IMR-90 (cell line): Measurements from ENCODE around the gene TUB. TPM values are rescaled to one million over a fixed set of nuclear protein-coding genes. Genes with fewer than 3 reads are reported as not detected.

Source experiments
- ATAC-seq: fragments of 200-7000 bp; cut with Tn5 transposase; 2 replicates; pipeline ENCODE4 v1.9.1; 2020; ENCODE audit warnings: low read depth, mild to moderate bottlenecking, moderate library complexity
- BruUV-seq: library from RNA; stranded (reverse); fragments of 400-500 nt; replicated peaks from 2 replicates; lab custom pipeline; 2021; lab: Mats Ljungman, UMichigan
- CTCF ChIA-PET: fragments of 300-600 bp; formaldehyde crosslinking; extraction: SDS; loops from one replicate; lab custom pipeline; 2021; ENCODE audit warnings: antibody characterized with exemption; lab: Yijun Ruan, JAX
- POLR2A ChIA-PET: fragments of 300-600 bp; sonication (Branson Sonifier 250); formaldehyde crosslinking; loops from one replicate; lab custom pipeline; 2022; ENCODE audit warnings: antibody characterized with exemption; ENCODE audit not compliant: unreplicated experiment; lab: Charles Lee
- DNase-seq: peaks from one replicate; pipeline ENCODE4 v3.0.0; 2013
- H2AFZ ChIP-seq: replicated peaks from 2 replicates; pipeline ENCODE3; 2013; ENCODE audit warnings: low read length, mild to moderate bottlenecking; ENCODE audit not compliant: poor library complexity
- H2AK5ac ChIP-seq: 2 replicates; pipeline ENCODE4 v1.6.1; 2013; ENCODE audit warnings: low read depth, low read length, inconsistent platforms
- H2AK9ac ChIP-seq: replicated peaks from 2 replicates; pipeline ENCODE3; 2013; ENCODE audit warnings: mild to moderate bottlenecking, low read depth, low read length, moderate library complexity; ENCODE audit not compliant: poor library complexity
- H2BK120ac ChIP-seq: 2 replicates; pipeline ENCODE4 v1.6.1; 2013; ENCODE audit warnings: low read depth, low read length, inconsistent platforms
- H2BK15ac ChIP-seq: 3 replicates; pipeline ENCODE4 v1.6.1; 2013; ENCODE audit warnings: low read depth, low read length, inconsistent platforms
- H2BK20ac ChIP-seq: 2 replicates; pipeline ENCODE4 v1.6.1; 2013; ENCODE audit warnings: low read depth, mild to moderate bottlenecking, inconsistent platforms, low read length, moderate library complexity
- H2BK5ac ChIP-seq: 2 replicates; pipeline ENCODE4 v1.6.1; 2013; ENCODE audit warnings: mild to moderate bottlenecking, low read depth, low read length, inconsistent platforms; ENCODE audit not compliant: poor library complexity, severe bottlenecking
- H3K14ac ChIP-seq: replicated peaks from 2 replicates; pipeline ENCODE4 v1.6.1; 2013; ENCODE audit warnings: low read depth, low read length, inconsistent platforms
- H3K18ac ChIP-seq: 2 replicates; pipeline ENCODE4 v1.6.1; 2013; ENCODE audit warnings: low read depth, low read length, control low read depth
- H3K23ac ChIP-seq: 2 replicates; pipeline ENCODE4 v1.6.1; 2013; ENCODE audit warnings: low read depth, low read length, inconsistent platforms
- H3K27ac ChIP-seq: 2 replicates; pipeline ENCODE4 v1.5.1; 2013; ENCODE audit warnings: mild to moderate bottlenecking, control low read depth, low read length; ENCODE audit not compliant: insufficient read depth
- H3K27me3 ChIP-seq: 2 replicates; pipeline ENCODE4 v1.6.1; 2013; ENCODE audit warnings: low read length; ENCODE audit not compliant: control insufficient read depth, insufficient read depth
- H3K36me3 ChIP-seq: 2 replicates; pipeline ENCODE4 v1.6.1; 2013; ENCODE audit warnings: low read length, mixed read lengths; ENCODE audit not compliant: control insufficient read depth, insufficient read depth
- H3K4ac ChIP-seq: 2 replicates; pipeline ENCODE4 v1.6.1; 2013; ENCODE audit warnings: low read depth, low read length, inconsistent platforms
- H3K4me1 ChIP-seq: 2 replicates; pipeline ENCODE4 v1.6.1; 2013; ENCODE audit warnings: low read length, mixed read lengths; ENCODE audit not compliant: control insufficient read depth, insufficient read depth
- H3K4me2 ChIP-seq: 2 replicates; pipeline ENCODE4 v1.6.1; 2013; ENCODE audit warnings: low read depth, mild to moderate bottlenecking, control low read depth, low read length, moderate library complexity
- H3K4me3 ChIP-seq: 2 replicates; pipeline ENCODE4 v1.5.1; 2013; ENCODE audit warnings: low read depth, mild to moderate bottlenecking, control low read depth, low read length, moderate library complexity; ENCODE audit not compliant: insufficient read depth
- H3K56ac ChIP-seq: 2 replicates; pipeline ENCODE4 v1.6.1; 2013; ENCODE audit warnings: low read length, inconsistent platforms; ENCODE audit not compliant: insufficient read depth; ENCODE audit errors: extremely low read depth
- H3K79me1 ChIP-seq, 2 experiments: 2 replicates each; pipeline ENCODE4 v1.6.1; 2013; ENCODE audit warnings: low read length in 2 of 2, inconsistent platforms in 1 of 2, low read depth in 1 of 2
- H3K9ac ChIP-seq: 2 replicates; pipeline ENCODE4 v1.6.1; 2013; ENCODE audit warnings: low read depth, low read length, control low read depth
- H3K9me1 ChIP-seq: 2 replicates; pipeline ENCODE4 v1.6.1; 2013; ENCODE audit warnings: low read length, inconsistent platforms; ENCODE audit not compliant: insufficient read depth
- H3K9me3 ChIP-seq: 2 replicates; pipeline ENCODE4 v1.6.1; 2013; ENCODE audit warnings: low read length; ENCODE audit not compliant: control insufficient read depth, insufficient read depth
- H4K20me1 ChIP-seq: 2 replicates; pipeline ENCODE4 v1.6.1; 2013; ENCODE audit warnings: low read length, inconsistent platforms; ENCODE audit not compliant: insufficient read depth
- H4K5ac ChIP-seq: 2 replicates; pipeline ENCODE4 v1.6.1; 2013; ENCODE audit warnings: mild to moderate bottlenecking, low read depth, low read length, control low read depth
- H4K8ac ChIP-seq, 2 experiments: 2 replicates each; pipeline ENCODE4 v1.6.1; 2013; ENCODE audit warnings: low read depth in 2 of 2, low read length in 2 of 2, control low read depth in 1 of 2, inconsistent platforms in 1 of 2
- H4K91ac ChIP-seq: 2 replicates; pipeline ENCODE4 v1.6.1; 2013; ENCODE audit warnings: low read depth, low read length, inconsistent platforms; ENCODE audit not compliant: insufficient read depth
- MAZ ChIP-seq: IDR thresholded peaks from 2 replicates; pipeline ENCODE4 v1.6.1; 2012; ENCODE audit warnings: low read depth, mild to moderate bottlenecking, low read length, improper control_type of control experiment, moderate library complexity, borderline replicate concordance
- NFE2L2 ChIP-seq: fragments of 150-350 bp; IDR thresholded peaks from 2 replicates; pipeline ENCODE4 v1.6.1; 2016; ENCODE audit warnings: low read depth, mild to moderate bottlenecking, low read length
- RFX5 ChIP-seq: IDR thresholded peaks from 2 replicates; pipeline ENCODE4 v1.8.0; 2012; ENCODE audit warnings: low read depth, mild to moderate bottlenecking, low read length, moderate library complexity
- WGBS, 2 experiments: methylation state at CpG; one replicate each; pipeline versions ENCODE4 v1.1.5 to v1.1.7; 2013; ENCODE audit warnings: missing lambda C conversion rate in 2 of 2; ENCODE audit not compliant: insufficient read length in 1 of 2; ENCODE audit errors: extremely low coverage in 2 of 2; 5-methylcytosine and 5-hydroxymethylcytosine counted together
- dilution Hi-C: fragments of 300-500 bp; cut with HindIII; formaldehyde crosslinking; loops from one replicate; pipeline ENCODE4 v1.14.3; 2018; ENCODE audit warnings: low sequenced_read_pairs; ENCODE audit not compliant: unreplicated experiment
- in situ Hi-C: fragments of 300-500 bp; cut with MboI; formaldehyde crosslinking; loops from 3 replicates; pipeline ENCODE4 v1.14.3; 2019; ENCODE audit warnings: low sequenced_read_pairs, inconsistent platforms, mixed read lengths
- intact Hi-C: fragments of 100-400 bp; cut with micrococcal nuclease; formaldehyde crosslinking; loops from 2 replicates; pipeline ENCODE4 v1.10.0; 2022
- polyA plus RNA-seq, 3 experiments: library from polyadenylated mRNA; depleted of rRNA; stranded (reverse); fragments of >200 nt; gene quantifications; 2 replicates each; pipeline ENCODE4 v1.2.3, GENCODE V29; 2012; ENCODE audit warnings: low replicate concordance in 1 of 3
- total RNA-seq: library from RNA; depleted of rRNA; stranded (reverse); fragments of >200 nt; gene quantifications from 2 replicates; pipeline ENCODE4 v1.2.3, GENCODE V29; 2012
- TF ChIP-seq, protein P1 (sequence below): fragments of 150-350 bp; IDR thresholded peaks from 2 replicates; pipeline ENCODE4 v1.6.1; 2017; ENCODE audit warnings: mild to moderate bottlenecking, antibody characterized with exemption, low read length, low read depth

The TUB gene
- total and polyA plus RNA-seq, 2 of the 4 experiments (the other 2 are of a cell fraction) = 11.8 to 12.9 TPM

GRCh38 chr11:8083088-8083395 is 2.0 kb downstream of the TUB start:
- H3K36me3 ChIP-seq = no peaks in the 10 kb centered on the region
- H2AK5ac ChIP-seq = no peak overlapping the region
- ATAC-seq = no peak
- no peaks in the 10 kb centered on the region for H3K9me3 ChIP-seq
- no peak for DNase-seq
- peaks cover 39% of the 10 kb centered on the region; the same call in 1 of the 2 replicates for H4K20me1 ChIP-seq
- no peak overlapping the region for H4K5ac ChIP-seq
- dilution Hi-C loops (no loop called here), intact Hi-C loops (no loop called here), in situ Hi-C loops (loop anchor here (25.0 kb wide), 1 partner anchor 396 kb away; no protein-coding TSS in a partner anchor)
- H3K4me1 ChIP-seq = peaks cover 9% of the 10 kb centered on the region
- 82% methylated on average over 8 of the region's 9 CpGs; no CpG with 5 or more reads in 1 of the 2 experiments for WGBS, 2 experiments
- no peak overlapping the region for H4K91ac ChIP-seq
- H2AK9ac ChIP-seq = no peak overlapping the region
- no peak overlapping the region for H4K8ac ChIP-seq
- no peak overlapping the region for H3K27ac ChIP-seq
- H3K79me1 ChIP-seq = peaks cover 6 to 37% of the 10 kb centered on the region in 2 experiments; a peak in 2 of 4 replicates
- H3K4me3 ChIP-seq = no peak overlapping the region
- H3K56ac ChIP-seq = no peak overlapping the region
- peaks cover 5% of the 10 kb centered on the region; the same call in 1 of the 2 replicates for H3K9me1 ChIP-seq
- no TSS peak for BruUV-seq
- POLR2A ChIA-PET = no interaction called here
- H2BK20ac ChIP-seq = no peak overlapping the region
- H2BK15ac ChIP-seq = no peak overlapping the region
- H3K23ac ChIP-seq = no peak overlapping the region
- CTCF ChIA-PET = interaction anchor here (0.8 to 1.3 kb wide), 3 partner anchors 7 to 76 kb away, joined by 3 to 7 read pairs (median 4); no protein-coding TSS in a partner anchor
- no peak overlapping the region for H3K4me2 ChIP-seq
- TF ChIP-seq, protein P1, sequence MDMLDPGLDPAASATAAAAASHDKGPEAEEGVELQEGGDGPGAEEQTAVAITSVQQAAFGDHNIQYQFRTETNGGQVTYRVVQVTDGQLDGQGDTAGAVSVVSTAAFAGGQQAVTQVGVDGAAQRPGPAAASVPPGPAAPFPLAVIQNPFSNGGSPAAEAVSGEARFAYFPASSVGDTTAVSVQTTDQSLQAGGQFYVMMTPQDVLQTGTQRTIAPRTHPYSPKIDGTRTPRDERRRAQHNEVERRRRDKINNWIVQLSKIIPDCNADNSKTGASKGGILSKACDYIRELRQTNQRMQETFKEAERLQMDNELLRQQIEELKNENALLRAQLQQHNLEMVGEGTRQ = no peak
- TF ChIP-seq MAZ (no peak), RFX5 (no peak), NFE2L2 (no peak)
- H3K27me3 ChIP-seq = peaks cover 3% of the 10 kb centered on the region; the same call in 1 of the 2 replicates
- H3K9ac ChIP-seq = no peak overlapping the region
- H3K4ac ChIP-seq = no peak overlapping the region
- H3K18ac ChIP-seq = no peak overlapping the region
- no peak overlapping the region for H2AFZ ChIP-seq
- no peak overlapping the region for H3K14ac ChIP-seq
- H2BK120ac ChIP-seq = no peak overlapping the region
- no peak overlapping the region for H2BK5ac ChIP-seq
